Measurements from ENCODE around the gene CBR1.

The CBR1 gene

GRCh38 chr21:36047139-36047538 is 22.7 kb upstream of the CBR1 start:
- in situ Hi-C loops (cut with MboI; ENCODE audit: low pct_unique_long_range_greater_than_20kb, low sequenced_read_pairs, unreplicated experiment), result no loop called here

GRCh38 chr21:36048357-36048756 is 21.5 kb upstream of the CBR1 start:
- in situ Hi-C loops (cut with MboI; ENCODE audit: low pct_unique_long_range_greater_than_20kb, low sequenced_read_pairs, unreplicated experiment), result no loop called here

More at GRCh38 chr21:36047139-36047538, 22.7 kb upstream of the CBR1 start:
- DNase-seq (ENCODE audit: low spot score), result no peak
- TF ChIP-seq CTCF (IDR thresholded peaks at IDR 0.05; ENCODE audit: extremely low read depth, insufficient read depth, missing control alignments), result no peak

GRCh38 chr21:36052860-36053714 is 16.7 kb upstream of the CBR1 start:
- in situ Hi-C loops (cut with MboI; ENCODE audit: low pct_unique_long_range_greater_than_20kb, low sequenced_read_pairs, unreplicated experiment), result no loop called here
- DNase-seq (ENCODE audit: low spot score), result no peak
- no peak for TF ChIP-seq CTCF (IDR thresholded peaks at IDR 0.05; ENCODE audit: extremely low read depth, insufficient read depth, missing control alignments)

More at GRCh38 chr21:36048357-36048756, 21.5 kb upstream of the CBR1 start:
- no peak for DNase-seq (ENCODE audit: low spot score)
- TF ChIP-seq CTCF (IDR thresholded peaks at IDR 0.05; ENCODE audit: extremely low read depth, insufficient read depth, missing control alignments), result no peak

- no peak for TF ChIP-seq CTCF (IDR thresholded peaks at IDR 0.05; ENCODE audit: extremely low read depth, insufficient read depth, missing control alignments)
- in situ Hi-C loops (cut with MboI; ENCODE audit: low pct_unique_long_range_greater_than_20kb, low sequenced_read_pairs, unreplicated experiment), result no loop called here
Observed at GRCh38 chr21:36053715-36054062, 16.1 kb upstream of the CBR1 start.

GRCh38 chr21:36055551-36055950 is 14.3 kb upstream of the CBR1 start:
- in situ Hi-C loops (cut with MboI; ENCODE audit: low pct_unique_long_range_greater_than_20kb, low sequenced_read_pairs, unreplicated experiment), result no loop called here
- DNase-seq (ENCODE audit: low spot score), result no peak
- TF ChIP-seq CTCF (IDR thresholded peaks at IDR 0.05; ENCODE audit: extremely low read depth, insufficient read depth, missing control alignments), result no peak

More at GRCh38 chr21:36053715-36054062, 16.1 kb upstream of the CBR1 start:
- DNase-seq (ENCODE audit: low spot score), result no peak

- TF ChIP-seq CTCF (IDR thresholded peaks at IDR 0.05; ENCODE audit: extremely low read depth, insufficient read depth, missing control alignments), result no peak
- no peak for DNase-seq (ENCODE audit: low spot score)
Observed at GRCh38 chr21:36059823-36060158, 10.0 kb upstream of the CBR1 start.

More at GRCh38 chr21:36059823-36060158, 10.0 kb upstream of the CBR1 start:
- in situ Hi-C loops (cut with MboI; ENCODE audit: low pct_unique_long_range_greater_than_20kb, low sequenced_read_pairs, unreplicated experiment), result no loop called here

Data from GM13977 (cell line).